GM12878 (cell line): Measurements from ENCODE around the gene TPRN. TPM values are rescaled to one million over a fixed set of nuclear protein-coding genes. Genes with fewer than 3 reads are reported as not detected.

Experiments used
- ATAC-seq: fragments of 200-7000 bp; cut with Tn5 transposase; 3 replicates; pipeline ENCODE4 v1.9.1; 2020; ENCODE audit warnings: mild to moderate bottlenecking, moderate library complexity
- BruUV-seq: library from RNA; stranded (reverse); fragments of 400-500 nt; replicated peaks from 2 replicates; lab custom pipeline; 2021; lab: Mats Ljungman, UMichigan
- CTCF ChIA-PET: fragments of 300-600 bp; sonication (Branson Sonifier 250); formaldehyde crosslinking; extraction: SDS; loops from one replicate; lab custom pipeline; 2021; ENCODE audit warnings: inconsistent platforms; lab: Yijun Ruan, JAX
- POLR2A ChIA-PET: fragments of 350-600 bp; formaldehyde crosslinking; extraction: SDS; loops from one replicate; lab custom pipeline; 2021; ENCODE audit warnings: inconsistent platforms; lab: Charles Lee
- RAD21 ChIA-PET: fragments of 300-600 bp; sonication (Branson Sonifier 250); formaldehyde crosslinking; loops from one replicate; lab custom pipeline; 2023; ENCODE audit warnings: antibody characterized with exemption; ENCODE audit not compliant: unreplicated experiment; lab: Charles Lee
- SMC1A ChIA-PET: fragments of 300-600 bp; sonication (Branson Sonifier 250); formaldehyde crosslinking; loops from one replicate; lab custom pipeline; 2023; ENCODE audit not compliant: unreplicated experiment, uncharacterized antibody; lab: Charles Lee
- DNase-seq: peaks from one replicate; pipeline ENCODE4 v3.0.0-alpha.2; 2011; ENCODE audit warnings: low read depth, low spot score
- FAIRE-seq: peaks from 3 replicates; lab custom pipeline; 2011; peaks lifted over from hg19 to GRCh38; lab: Jason Lieb, UNC
- H2AFZ ChIP-seq: 2 replicates; pipeline ENCODE4 v1.6.0; 2011; ENCODE audit warnings: low read depth, low read length, control low read depth; ENCODE audit not compliant: control insufficient read depth
- H3K27ac ChIP-seq: 2 replicates; pipeline ENCODE4 v1.5.1; 2011; ENCODE audit warnings: control low read depth; ENCODE audit not compliant: control insufficient read depth, insufficient read depth
- H3K27me3 ChIP-seq, 2 experiments: replicated peaks in 1 of 2; 2 replicates each; pipeline versions ENCODE4 v1.6.0 to v1.6.1; 2011; ENCODE audit warnings: low read length in 1 of 2; ENCODE audit not compliant: control insufficient read depth in 2 of 2, insufficient read depth in 2 of 2
- H3K36me3 ChIP-seq, 2 experiments: 2 replicates each; pipeline ENCODE4 v1.5.1; 2011; ENCODE audit warnings: low read length in 1 of 2; ENCODE audit not compliant: control insufficient read depth in 2 of 2, insufficient read depth in 2 of 2
- H3K4me1 ChIP-seq: 2 replicates; pipeline ENCODE4 v1.6.1; 2011; ENCODE audit warnings: mild to moderate bottlenecking, low read length, moderate library complexity, mixed read lengths; ENCODE audit not compliant: control insufficient read depth, insufficient read depth
- H3K4me2 ChIP-seq: 2 replicates; pipeline ENCODE4 v1.6.0; 2011; ENCODE audit warnings: control low read depth; ENCODE audit not compliant: control insufficient read depth, insufficient read depth
- H3K4me3 ChIP-seq: fragments of 200-600 bp; sonication (generic); 2 replicates; pipeline ENCODE4 v1.5.1; 2016
- H3K79me2 ChIP-seq: 2 replicates; pipeline ENCODE4 v1.6.0; 2011; ENCODE audit warnings: low read length; ENCODE audit not compliant: control insufficient read depth, insufficient read depth
- H3K9ac ChIP-seq: 2 replicates; pipeline ENCODE4 v1.8.0; 2011; ENCODE audit warnings: low read length, control low read depth, mixed read lengths; ENCODE audit not compliant: control insufficient read depth, insufficient read depth
- H3K9me3 ChIP-seq: replicated peaks from 3 replicates; pipeline ENCODE4 v1.5.1; 2011; ENCODE audit warnings: mild to moderate bottlenecking, low read length; ENCODE audit not compliant: control insufficient read depth, insufficient read depth
- H4K20me1 ChIP-seq: 2 replicates; pipeline ENCODE4 v1.6.0; 2011; ENCODE audit not compliant: control insufficient read depth, insufficient read depth
- ATF7 ChIP-seq: fragments of 450-650 bp; IDR thresholded peaks from 2 replicates; pipeline ENCODE4 v1.6.1; 2016; ENCODE audit warnings: low read depth, mild to moderate bottlenecking
- CHD1 ChIP-seq: IDR thresholded peaks from 2 replicates; pipeline ENCODE4 v1.6.1; 2012; ENCODE audit warnings: low read depth, low read length, improper control_type of control experiment
- GABPA ChIP-seq: IDR thresholded peaks from 2 replicates; pipeline ENCODE4 v1.6.1; 2014; ENCODE audit warnings: antibody characterized with exemption, low read depth, mild to moderate bottlenecking, inconsistent platforms
- NFXL1 ChIP-seq: fragments of 450-650 bp; IDR thresholded peaks from 2 replicates; pipeline ENCODE4 v1.6.1; 2017; ENCODE audit warnings: antibody characterized with exemption, mild to moderate bottlenecking, borderline replicate concordance
- NR2F1 ChIP-seq: fragments of 450-650 bp; conservative IDR thresholded peaks from 2 replicates; pipeline ENCODE4 v1.6.1; 2017; ENCODE audit warnings: mild to moderate bottlenecking
- POU2F2 ChIP-seq: IDR thresholded peaks from 3 replicates; pipeline ENCODE4 v1.6.1; 2011; ENCODE audit warnings: low read depth, mild to moderate bottlenecking, low read length, borderline replicate concordance
- RAD51 ChIP-seq: fragments of 450-650 bp; IDR thresholded peaks from 2 replicates; pipeline ENCODE4 v1.6.1; 2016; ENCODE audit warnings: moderate library complexity, mild to moderate bottlenecking, inconsistent platforms
- TCF3 ChIP-seq: IDR thresholded peaks from 2 replicates; pipeline ENCODE4 v1.6.1; 2012; ENCODE audit warnings: low read depth, mild to moderate bottlenecking, low read length, borderline replicate concordance; ENCODE audit not compliant: insufficient read depth
- YY1 ChIP-seq: IDR thresholded peaks from 2 replicates; pipeline ENCODE4 v1.6.1; 2011; ENCODE audit warnings: low read depth, mild to moderate bottlenecking, low read length
- WGBS: methylation state at CpG from one replicate; pipeline ENCODE4 v1.1.6; 2016; ENCODE audit warnings: low lambda C conversion rate; ENCODE audit not compliant: insufficient replicate concordance, insufficient coverage; ENCODE audit errors: missing lambda C conversion rate; 5-methylcytosine and 5-hydroxymethylcytosine counted together
- in situ Hi-C: fragments of 300-500 bp; cut with MboI; formaldehyde crosslinking; loops from 9 replicates; pipeline ENCODE4 v1.14.3; 2018; ENCODE audit warnings: mixed read lengths
- intact Hi-C: fragments of 100-400 bp; cut with micrococcal nuclease; formaldehyde crosslinking; loops from one replicate; pipeline ENCODE4 v1.14.2; 2022; ENCODE audit not compliant: unreplicated experiment
- polyA plus RNA-seq, 11 experiments: library from polyadenylated mRNA; depleted of rRNA in 4 of 11; unstranded in 6 of 11; stranded (reverse) in 5 of 11; fragments of >200 nt; fragmentation: Nextera tagmentation in 4 of 11; fragmentation: Illumina TruSeq in 1 of 11; extraction: Ambion mirVana in 4 of 11; extraction: Trizol in 1 of 11; gene quantifications; 1 replicate in 1 of 11; 2 replicates in 10 of 11; pipeline versions ENCODE4 v1.2.1 to v1.2.3, GENCODE V29; 2011 to 2016; ENCODE audit warnings: inconsistent platforms in 2 of 11, missing spikeins in 2 of 11, low read depth in 1 of 11
- total RNA-seq, 4 experiments: library from RNA; depleted of rRNA in 3 of 4; stranded (reverse); fragments of >200 nt in 3 of 4; fragmentation: Illumina TruSeq in 1 of 4; extraction: Trizol in 1 of 4; gene quantifications; 2 replicates each; pipeline versions ENCODE4 v1.2.1 to v1.2.3, GENCODE V29; 2013 to 2021
- TF ChIP-seq, protein P1 (sequence below): fragments of 450-650 bp; IDR thresholded peaks from 2 replicates; pipeline ENCODE4 v1.6.1; 2018; ENCODE audit warnings: borderline replicate concordance, mild to moderate bottlenecking; ENCODE audit not compliant: partially characterized antibody
- TF ChIP-seq, protein P2 (sequence below): IDR thresholded peaks from 2 replicates; pipeline ENCODE4 v1.6.1; 2011; ENCODE audit warnings: borderline replicate concordance, low read depth, mild to moderate bottlenecking, moderate library complexity, low read length; ENCODE audit not compliant: insufficient read depth, poor library complexity, severe bottlenecking
- TF ChIP-seq, protein P3 (sequence below): fragments of 450-650 bp; IDR thresholded peaks from 2 replicates; pipeline ENCODE4 v1.6.1; 2016; ENCODE audit warnings: mild to moderate bottlenecking, moderate library complexity, borderline replicate concordance

Gene TPRN
- total and polyA plus RNA-seq, 10 of the 15 experiments (the other 5 are each of a cell fraction or from before 2014, with no cell fraction given) = 0.18 to 19.5 (median 3.1) TPM

DNA sequence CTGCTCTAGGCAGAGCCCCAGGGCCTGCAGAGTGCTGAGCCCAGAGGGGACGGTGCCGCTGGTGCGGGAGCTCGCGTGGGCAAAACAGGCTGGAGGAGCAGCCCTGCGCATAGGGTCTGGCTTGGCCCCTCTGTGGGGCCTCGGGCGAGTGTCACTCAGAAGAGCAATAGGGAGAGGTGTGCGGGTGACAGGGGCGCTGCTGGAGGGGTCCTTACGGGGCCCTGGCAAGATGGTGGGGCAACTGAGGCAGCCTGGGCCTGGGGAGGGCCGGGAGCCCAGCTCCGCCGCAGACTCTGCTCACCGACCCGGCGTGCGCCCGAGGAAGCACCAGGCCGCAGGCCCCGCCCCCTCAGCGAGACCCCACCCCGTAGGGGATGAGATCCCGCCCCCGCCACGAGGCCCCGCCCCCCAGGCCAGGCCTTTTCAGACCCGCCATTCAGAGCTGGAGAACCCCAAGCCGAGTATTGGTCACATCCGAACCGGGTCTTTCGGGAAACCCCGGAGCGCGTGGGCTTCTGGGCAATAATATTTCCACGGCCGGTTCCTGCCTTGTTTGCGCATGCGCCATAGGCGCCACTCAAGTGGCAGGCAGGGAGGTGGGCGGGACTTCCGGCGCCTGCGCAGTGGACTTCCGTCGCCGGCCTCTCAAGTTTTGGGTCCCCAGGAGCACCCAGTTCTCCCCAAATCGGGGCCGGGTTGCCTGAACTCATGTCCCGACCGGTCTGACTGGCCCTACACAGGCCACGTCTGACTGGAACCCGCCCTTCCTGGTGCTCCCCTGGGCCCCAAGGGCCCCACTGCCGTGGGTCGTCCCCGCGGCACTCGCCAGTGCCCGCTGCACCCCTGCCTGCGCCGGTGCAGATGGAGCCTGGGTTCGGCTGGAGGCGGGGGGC is 22.8 kb upstream of the TPRN start:
- RAD21 ChIA-PET = interaction anchor here (0.5 to 3.5 kb wide), 21 partner anchors 11 to 352 kb away, joined by 3 to 34 read pairs (median 6); partner anchors contain the start of genes ANAPC2, NDOR1, NPDC1 and SSNA1
- Histone ChIP-seq H3K4me1 (peaks cover 16% of the 10 kb centered on the region), H3K9me3 (no peaks in the 10 kb centered on the region), H3K27me3 (no peaks in the 10 kb centered on the region), H2AFZ (peak overlapping the region; percentile 85), H3K36me3 (peaks cover 0 to 2% of the 10 kb centered on the region in 2 experiments; a peak in 1 of 4 replicates), H3K27ac (peak overlapping the region; percentile 73), H3K4me3 (peak overlapping the region; percentile 93), H3K79me2 (no peaks in the 10 kb centered on the region), H3K9ac (peak overlapping the region; percentile 79), H4K20me1 (no peaks in the 10 kb centered on the region), H3K4me2 (peak overlapping the region; percentile 98)
- DNase-seq (peak; percentile 93), FAIRE-seq (peak; percentile 99), ATAC-seq (peak; percentile 87)
- CTCF ChIA-PET = interaction anchor here (0.7 to 6.4 kb wide), 17 partner anchors 12 to 437 kb away, joined by 3 to 52 read pairs (median 6); partner anchors contain the start of genes ANAPC2, MAN1B1, NDOR1 and SAPCD2
- SMC1A ChIA-PET = interaction anchor here (0.8 to 3.3 kb wide), 10 partner anchors 13 to 108 kb away, joined by 3 to 18 read pairs (median 4); partner anchors contain the start of genes TPRN and TUBB4B
- WGBS = 1% methylated on average over 56 of the region's 63 CpGs
- intact Hi-C loops (loop anchor here (2.0 to 10.0 kb wide), 3 partner anchors 23 to 179 kb away; partner anchors contain the start of genes ANAPC2, NPDC1, SSNA1 and TPRN), in situ Hi-C loops (no loop called here)
- BruUV-seq = no TSS peak
- POLR2A ChIA-PET = interaction anchor here (0.6 to 5.5 kb wide), 28 partner anchors 11 to 447 kb away, joined by 3 to 68 read pairs (median 6); partner anchors contain the start of genes ANAPC2, EXD3, LCN12 and LRRC26
- TF ChIP-seq TCF3 (no peak), YY1 (peak; percentile 91), ATF7 (no peak), POU2F2 (peak; percentile 48; the same call in 1 of the 3 replicates), RAD51 (no peak), CHD1 (no peak), GABPA (peak; percentile 95), NFXL1 (no peak), NR2F1 (0 out of 2 replicates have a peak, but pooled peaks have one; percentile 20)
- TF ChIP-seq, protein P1, sequence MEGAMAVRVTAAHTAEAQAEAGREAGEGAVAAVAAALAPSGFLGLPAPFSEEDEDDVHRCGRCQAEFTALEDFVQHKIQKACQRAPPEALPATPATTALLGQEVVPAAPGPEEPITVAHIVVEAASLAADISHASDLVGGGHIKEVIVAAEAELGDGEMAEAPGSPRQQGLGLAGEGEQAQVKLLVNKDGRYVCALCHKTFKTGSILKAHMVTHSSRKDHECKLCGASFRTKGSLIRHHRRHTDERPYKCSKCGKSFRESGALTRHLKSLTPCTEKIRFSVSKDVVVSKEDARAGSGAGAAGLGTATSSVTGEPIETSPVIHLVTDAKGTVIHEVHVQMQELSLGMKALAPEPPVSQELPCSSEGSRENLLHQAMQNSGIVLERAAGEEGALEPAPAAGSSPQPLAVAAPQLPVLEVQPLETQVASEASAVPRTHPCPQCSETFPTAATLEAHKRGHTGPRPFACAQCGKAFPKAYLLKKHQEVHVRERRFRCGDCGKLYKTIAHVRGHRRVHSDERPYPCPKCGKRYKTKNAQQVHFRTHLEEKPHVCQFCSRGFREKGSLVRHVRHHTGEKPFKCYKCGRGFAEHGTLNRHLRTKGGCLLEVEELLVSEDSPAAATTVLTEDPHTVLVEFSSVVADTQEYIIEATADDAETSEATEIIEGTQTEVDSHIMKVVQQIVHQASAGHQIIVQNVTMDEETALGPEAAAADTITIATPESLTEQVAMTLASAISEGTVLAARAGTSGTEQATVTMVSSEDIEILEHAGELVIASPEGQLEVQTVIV = no peak
- TF ChIP-seq, protein P2, sequence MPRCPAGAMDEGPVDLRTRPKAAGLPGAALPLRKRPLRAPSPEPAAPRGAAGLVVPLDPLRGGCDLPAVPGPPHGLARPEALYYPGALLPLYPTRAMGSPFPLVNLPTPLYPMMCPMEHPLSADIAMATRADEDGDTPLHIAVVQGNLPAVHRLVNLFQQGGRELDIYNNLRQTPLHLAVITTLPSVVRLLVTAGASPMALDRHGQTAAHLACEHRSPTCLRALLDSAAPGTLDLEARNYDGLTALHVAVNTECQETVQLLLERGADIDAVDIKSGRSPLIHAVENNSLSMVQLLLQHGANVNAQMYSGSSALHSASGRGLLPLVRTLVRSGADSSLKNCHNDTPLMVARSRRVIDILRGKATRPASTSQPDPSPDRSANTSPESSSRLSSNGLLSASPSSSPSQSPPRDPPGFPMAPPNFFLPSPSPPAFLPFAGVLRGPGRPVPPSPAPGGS = no peak
- TF ChIP-seq, protein P3, sequence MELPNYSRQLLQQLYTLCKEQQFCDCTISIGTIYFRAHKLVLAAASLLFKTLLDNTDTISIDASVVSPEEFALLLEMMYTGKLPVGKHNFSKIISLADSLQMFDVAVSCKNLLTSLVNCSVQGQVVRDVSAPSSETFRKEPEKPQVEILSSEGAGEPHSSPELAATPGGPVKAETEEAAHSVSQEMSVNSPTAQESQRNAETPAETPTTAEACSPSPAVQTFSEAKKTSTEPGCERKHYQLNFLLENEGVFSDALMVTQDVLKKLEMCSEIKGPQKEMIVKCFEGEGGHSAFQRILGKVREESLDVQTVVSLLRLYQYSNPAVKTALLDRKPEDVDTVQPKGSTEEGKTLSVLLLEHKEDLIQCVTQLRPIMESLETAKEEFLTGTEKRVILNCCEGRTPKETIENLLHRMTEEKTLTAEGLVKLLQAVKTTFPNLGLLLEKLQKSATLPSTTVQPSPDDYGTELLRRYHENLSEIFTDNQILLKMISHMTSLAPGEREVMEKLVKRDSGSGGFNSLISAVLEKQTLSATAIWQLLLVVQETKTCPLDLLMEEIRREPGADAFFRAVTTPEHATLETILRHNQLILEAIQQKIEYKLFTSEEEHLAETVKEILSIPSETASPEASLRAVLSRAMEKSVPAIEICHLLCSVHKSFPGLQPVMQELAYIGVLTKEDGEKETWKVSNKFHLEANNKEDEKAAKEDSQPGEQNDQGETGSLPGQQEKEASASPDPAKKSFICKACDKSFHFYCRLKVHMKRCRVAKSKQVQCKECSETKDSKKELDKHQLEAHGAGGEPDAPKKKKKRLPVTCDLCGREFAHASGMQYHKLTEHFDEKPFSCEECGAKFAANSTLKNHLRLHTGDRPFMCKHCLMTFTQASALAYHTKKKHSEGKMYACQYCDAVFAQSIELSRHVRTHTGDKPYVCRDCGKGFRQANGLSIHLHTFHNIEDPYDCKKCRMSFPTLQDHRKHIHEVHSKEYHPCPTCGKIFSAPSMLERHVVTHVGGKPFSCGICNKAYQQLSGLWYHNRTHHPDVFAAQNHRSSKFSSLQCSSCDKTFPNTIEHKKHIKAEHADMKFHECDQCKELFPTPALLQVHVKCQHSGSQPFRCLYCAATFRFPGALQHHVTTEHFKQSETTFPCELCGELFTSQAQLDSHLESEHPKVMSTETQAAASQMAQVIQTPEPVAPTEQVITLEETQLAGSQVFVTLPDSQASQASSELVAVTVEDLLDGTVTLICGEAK = peak; percentile 95
